Hepatocyte (in vitro differentiated cells): ENCODE measurements around the gene CEACAM1. TPM values are rescaled to one million over a fixed set of nuclear protein-coding genes. Genes with fewer than 3 reads are reported as not detected.

Experiments used
- DNase-seq: peaks from one replicate; pipeline ENCODE4 v3.0.0-alpha.2; 2016; ENCODE audit warnings: low spot score
- H2AFZ ChIP-seq: fragments of 200-600 bp; sonication (generic); 2 replicates; pipeline ENCODE4 v1.6.0; 2016; ENCODE audit warnings: antibody characterized with exemption, mild to moderate bottlenecking
- H3K27ac ChIP-seq: fragments of 200-600 bp; sonication (generic); 2 replicates; pipeline ENCODE4 v1.5.1; 2016; ENCODE audit warnings: mild to moderate bottlenecking
- H3K27me3 ChIP-seq: fragments of 200-600 bp; sonication (generic); 2 replicates; pipeline ENCODE4 v1.6.1; 2016
- H3K36me3 ChIP-seq: fragments of 200-600 bp; sonication (generic); replicated peaks from 2 replicates; pipeline ENCODE4 v1.5.1; 2016; ENCODE audit warnings: low read depth; ENCODE audit not compliant: insufficient read depth
- H3K4me1 ChIP-seq: fragments of 200-600 bp; sonication (generic); 2 replicates; pipeline ENCODE4 v1.5.1; 2016; ENCODE audit warnings: mild to moderate bottlenecking, moderate library complexity; ENCODE audit not compliant: insufficient read depth
- H3K4me2 ChIP-seq: fragments of 200-600 bp; sonication (generic); 2 replicates; pipeline ENCODE4 v1.6.0; 2016
- H3K4me3 ChIP-seq: fragments of 200-600 bp; sonication (generic); 2 replicates; pipeline ENCODE4 v1.5.1; 2016; ENCODE audit warnings: mild to moderate bottlenecking
- H3K79me2 ChIP-seq: fragments of 200-600 bp; sonication (generic); 2 replicates; pipeline ENCODE4 v1.6.0; 2017; ENCODE audit warnings: mild to moderate bottlenecking
- H3K9me2 ChIP-seq: fragments of 200-600 bp; sonication (generic); replicated peaks from 2 replicates; pipeline ENCODE4 v1.6.0; 2017; ENCODE audit warnings: mild to moderate bottlenecking; ENCODE audit not compliant: insufficient read depth
- H3K9me3 ChIP-seq: fragments of 200-600 bp; sonication (generic); 2 replicates; pipeline ENCODE4 v1.5.1; 2016; ENCODE audit warnings: low read depth, mild to moderate bottlenecking
- H4K20me1 ChIP-seq: fragments of 200-600 bp; sonication (generic); 2 replicates; pipeline ENCODE4 v1.6.0; 2016; ENCODE audit warnings: mild to moderate bottlenecking; ENCODE audit not compliant: insufficient read depth, poor library complexity, severe bottlenecking
- EZH2 ChIP-seq: fragments of 200-600 bp; sonication (generic); IDR thresholded peaks from 2 replicates; pipeline ENCODE4 v1.6.1; 2016; ENCODE audit warnings: antibody characterized with exemption, mild to moderate bottlenecking, borderline replicate concordance
- EZH2phosphoT487 ChIP-seq: fragments of 200-600 bp; sonication (generic); IDR thresholded peaks from one replicate; pipeline ENCODE4 v1.6.1; 2018; ENCODE audit warnings: antibody characterized with exemption, mild to moderate bottlenecking, low read depth, moderate library complexity; ENCODE audit not compliant: unreplicated experiment, severe bottlenecking
- WGBS: methylation state at CpG from one replicate; pipeline ENCODE4 v1.1.6; 2016; ENCODE audit warnings: low lambda C conversion rate; ENCODE audit errors: missing lambda C conversion rate; 5-methylcytosine and 5-hydroxymethylcytosine counted together
- polyA plus RNA-seq: library from polyadenylated mRNA; unstranded; fragments of >200 nt; fragmentation: Nextera tagmentation; extraction: Ambion mirVana; gene quantifications from 2 replicates; pipeline ENCODE4 v1.2.1, GENCODE V29; 2016
- total RNA-seq: library from RNA; depleted of rRNA; stranded (reverse); fragments of >200 nt; gene quantifications from 2 replicates; pipeline ENCODE4 v1.2.3, GENCODE V29; 2014
- TF ChIP-seq, protein P1 (sequence below): fragments of 200-600 bp; sonication (generic); IDR thresholded peaks from 2 replicates; pipeline ENCODE4 v1.5.1; 2016; ENCODE audit warnings: antibody characterized with exemption, mild to moderate bottlenecking; ENCODE audit not compliant: poor library complexity

Gene CEACAM1
- total and polyA plus RNA-seq, 2 experiments from 2014 or later = 7.1 to 20.8 TPM

DNA sequence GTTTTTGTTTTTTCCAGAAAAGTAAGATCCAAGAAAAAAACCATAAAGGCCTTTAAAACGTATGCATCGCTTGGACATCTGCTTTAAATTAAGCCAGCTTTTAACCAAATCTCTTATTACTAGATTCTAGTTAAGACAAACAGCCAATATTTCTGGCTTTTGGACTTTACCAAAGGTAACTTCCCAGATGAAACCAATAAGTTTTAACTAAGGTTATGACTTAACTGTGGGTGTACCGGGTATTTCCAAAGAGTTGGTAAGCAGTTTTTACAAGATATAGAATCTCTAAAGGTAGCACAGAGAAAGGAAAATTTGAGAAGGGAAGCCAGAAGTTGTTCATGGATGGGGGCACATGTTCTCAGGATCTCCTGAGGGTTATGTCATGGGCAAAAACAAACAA, 34.0 kb downstream of the CEACAM1 start:
- no peak overlapping the region for H3K4me2 ChIP-seq
- H3K36me3 ChIP-seq = no peaks in the 10 kb centered on the region
- no peak overlapping the region for H2AFZ ChIP-seq
- H3K79me2 ChIP-seq = no peaks in the 10 kb centered on the region
- H3K4me3 ChIP-seq = no peak overlapping the region
- no peaks in the 10 kb centered on the region for H3K9me3 ChIP-seq
- H3K27ac ChIP-seq = peak overlapping the region; percentile 64
- H3K27me3 ChIP-seq = no peaks in the 10 kb centered on the region
- TF ChIP-seq EZH2 (no peak), EZH2phosphoT487 (no peak)
- TF ChIP-seq, protein P1, sequence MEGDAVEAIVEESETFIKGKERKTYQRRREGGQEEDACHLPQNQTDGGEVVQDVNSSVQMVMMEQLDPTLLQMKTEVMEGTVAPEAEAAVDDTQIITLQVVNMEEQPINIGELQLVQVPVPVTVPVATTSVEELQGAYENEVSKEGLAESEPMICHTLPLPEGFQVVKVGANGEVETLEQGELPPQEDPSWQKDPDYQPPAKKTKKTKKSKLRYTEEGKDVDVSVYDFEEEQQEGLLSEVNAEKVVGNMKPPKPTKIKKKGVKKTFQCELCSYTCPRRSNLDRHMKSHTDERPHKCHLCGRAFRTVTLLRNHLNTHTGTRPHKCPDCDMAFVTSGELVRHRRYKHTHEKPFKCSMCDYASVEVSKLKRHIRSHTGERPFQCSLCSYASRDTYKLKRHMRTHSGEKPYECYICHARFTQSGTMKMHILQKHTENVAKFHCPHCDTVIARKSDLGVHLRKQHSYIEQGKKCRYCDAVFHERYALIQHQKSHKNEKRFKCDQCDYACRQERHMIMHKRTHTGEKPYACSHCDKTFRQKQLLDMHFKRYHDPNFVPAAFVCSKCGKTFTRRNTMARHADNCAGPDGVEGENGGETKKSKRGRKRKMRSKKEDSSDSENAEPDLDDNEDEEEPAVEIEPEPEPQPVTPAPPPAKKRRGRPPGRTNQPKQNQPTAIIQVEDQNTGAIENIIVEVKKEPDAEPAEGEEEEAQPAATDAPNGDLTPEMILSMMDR = no peak
- 50% methylated on average over 3 of the region's 3 CpGs for WGBS
- H4K20me1 ChIP-seq = no peaks in the 10 kb centered on the region
- H3K4me1 ChIP-seq = peaks cover 39% of the 10 kb centered on the region
- no peak for DNase-seq
- H3K9me2 ChIP-seq = no peaks in the 10 kb centered on the region

DNA sequence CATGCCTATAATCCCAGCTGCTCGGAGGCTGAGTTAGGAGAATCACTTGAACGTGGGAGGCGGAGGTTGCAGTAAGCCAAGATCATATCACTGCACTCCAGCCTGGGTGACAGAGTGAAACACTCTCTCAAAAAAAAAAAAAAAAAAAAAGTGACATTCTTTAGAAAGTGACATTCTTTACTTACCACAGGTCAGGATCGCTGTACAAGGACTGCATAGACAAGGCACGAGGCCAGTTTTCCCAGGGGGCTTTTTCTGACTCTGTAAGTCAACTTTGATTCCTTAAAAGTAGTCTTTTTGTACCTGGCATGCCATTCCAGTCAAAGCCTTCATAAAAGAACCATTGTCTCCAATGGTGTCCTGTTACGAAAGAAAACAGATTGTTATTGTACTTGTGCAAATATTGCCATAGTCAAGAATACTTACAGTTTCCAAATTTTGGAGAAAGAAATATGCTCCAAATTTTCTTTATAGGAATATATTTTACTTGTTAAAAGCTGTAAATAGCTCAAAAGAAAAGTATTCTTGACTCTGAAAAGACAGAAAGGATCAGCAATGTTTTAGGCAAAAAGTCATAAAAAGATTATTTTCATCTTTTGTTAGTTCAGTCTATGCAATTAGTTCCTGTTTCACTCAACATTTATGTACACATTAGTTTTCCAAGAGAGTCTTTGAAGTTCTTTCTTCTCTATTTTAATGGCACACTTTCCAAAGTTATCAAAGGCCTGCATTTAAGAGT, 39.3 kb downstream of the CEACAM1 start:
- no peak overlapping the region for H2AFZ ChIP-seq
- DNase-seq = peak; percentile 40
- WGBS = 33% methylated on average over 6 of the region's 6 CpGs
- no peaks in the 10 kb centered on the region for H4K20me1 ChIP-seq
- peaks cover 2% of the 10 kb centered on the region for H3K4me1 ChIP-seq
- peak overlapping the region; percentile 54 for H3K27ac ChIP-seq
- H3K9me2 ChIP-seq = no peaks in the 10 kb centered on the region
- H3K4me3 ChIP-seq = no peak overlapping the region
- H3K9me3 ChIP-seq = no peaks in the 10 kb centered on the region
- H3K27me3 ChIP-seq = no peaks in the 10 kb centered on the region
- H3K4me2 ChIP-seq = no peak overlapping the region
- H3K36me3 ChIP-seq = no peaks in the 10 kb centered on the region
- no peak for TF ChIP-seq EZH2
- TF ChIP-seq, protein P1 = no peak
- TF ChIP-seq EZH2phosphoT487 = no peak
- no peaks in the 10 kb centered on the region for H3K79me2 ChIP-seq

DNA sequence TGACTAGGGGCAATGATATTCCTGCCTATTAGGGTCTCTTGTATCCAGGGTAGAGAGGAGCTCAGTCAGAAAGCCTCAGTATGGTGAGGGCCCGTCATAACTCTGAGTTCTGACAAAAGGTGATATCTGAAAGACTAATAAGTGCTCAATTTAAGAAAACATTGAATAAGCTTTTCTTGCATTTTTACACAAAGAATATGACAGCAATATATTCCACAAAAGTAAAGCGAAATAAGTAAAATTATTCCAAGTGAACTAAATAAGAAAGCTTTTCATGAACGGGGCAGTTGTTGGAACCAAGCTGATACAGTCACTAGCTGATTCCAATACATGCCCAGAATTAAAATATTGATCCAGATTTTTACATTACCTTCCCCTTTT, 40.5 kb downstream of the CEACAM1 start:
- no peaks in the 10 kb centered on the region for H3K9me3 ChIP-seq
- no peak overlapping the region for H2AFZ ChIP-seq
- no peak overlapping the region for H3K4me3 ChIP-seq
- H3K27me3 ChIP-seq = no peaks in the 10 kb centered on the region
- no peak for DNase-seq
- WGBS = 91% methylated on average over 3 of the region's 3 CpGs
- no peaks in the 10 kb centered on the region for H3K36me3 ChIP-seq
- H3K4me2 ChIP-seq = no peak overlapping the region
- TF ChIP-seq, protein P1 = no peak
- TF ChIP-seq EZH2 (no peak), EZH2phosphoT487 (no peak)
- H3K27ac ChIP-seq = no peak overlapping the region
- H3K4me1 ChIP-seq = no peaks in the 10 kb centered on the region
- no peaks in the 10 kb centered on the region for H3K9me2 ChIP-seq
- H3K79me2 ChIP-seq = no peaks in the 10 kb centered on the region
- no peaks in the 10 kb centered on the region for H4K20me1 ChIP-seq
